Measurements from ENCODE around the gene TSHZ2.
A peak's percentile ranks its signal among the peaks of the same experiment; 100 is the strongest.
"Not testable (repeated sequence)": the region's sequence is repeated elsewhere in the genome, so short reads cannot be mapped to it uniquely, and the experiment has no call there.

TSHZ2 gene

GRCh38 chr20:52964131-52964530, 8.0 kb upstream of the TSHZ2 start:
- DNase-seq (ENCODE audit: low spot score): no peak

GRCh38 chr20:52965380-52965779, 6.8 kb upstream of the TSHZ2 start:
- no peak for DNase-seq (ENCODE audit: low spot score)

GRCh38 chr20:52965819-52966218, 6.3 kb upstream of the TSHZ2 start:
- no peak for DNase-seq (ENCODE audit: low spot score)

GRCh38 chr20:52966543-52966942, 5.6 kb upstream of the TSHZ2 start:
- DNase-seq (ENCODE audit: low spot score): not testable (repeated sequence)

- no peak for DNase-seq (ENCODE audit: low spot score)
These were observed 514 bp upstream of the TSHZ2 start for GRCh38 chr20:52971498-52972189.

GRCh38 chr20:52972965-52973819, 1.0 kb downstream of the TSHZ2 start:
- peak; percentile 27 for DNase-seq (ENCODE audit: low spot score)

- peak; percentile 28 for DNase-seq (ENCODE audit: low spot score)
These were observed 2.0 kb downstream of the TSHZ2 start for GRCh38 chr20:52974179-52974594.

- DNase-seq (ENCODE audit: low spot score): peak; percentile 12
These were observed 3.0 kb downstream of the TSHZ2 start for GRCh38 chr20:52975029-52975732.

GRCh38 chr20:52975803-52976531, 3.8 kb downstream of the TSHZ2 start:
- no peak for DNase-seq (ENCODE audit: low spot score)

- no peak for DNase-seq (ENCODE audit: low spot score)
These were observed 6.7 kb downstream of the TSHZ2 start for GRCh38 chr20:52978851-52979250.

- no peak for DNase-seq (ENCODE audit: low spot score)
These were observed 8.9 kb downstream of the TSHZ2 start for GRCh38 chr20:52981051-52981450.

- no peak for DNase-seq (ENCODE audit: low spot score)
These were observed 11.7 kb downstream of the TSHZ2 start for GRCh38 chr20:52983726-52984450.

- no peak for DNase-seq (ENCODE audit: low spot score)
These were observed 12.3 kb downstream of the TSHZ2 start for GRCh38 chr20:52984451-52984810.

GRCh38 chr20:52985687-52986086, 13.5 kb downstream of the TSHZ2 start:
- DNase-seq (ENCODE audit: low spot score): no peak

- DNase-seq (ENCODE audit: low spot score): no peak
These were observed 15.1 kb downstream of the TSHZ2 start for GRCh38 chr20:52987295-52987694.

- DNase-seq (ENCODE audit: low spot score): no peak
These were observed 19.7 kb downstream of the TSHZ2 start for GRCh38 chr20:52991830-52992229.

GRCh38 chr20:52992632-52993031, 20.5 kb downstream of the TSHZ2 start:
- no peak for DNase-seq (ENCODE audit: low spot score)

- no peak for DNase-seq (ENCODE audit: low spot score)
These were observed 20.9 kb downstream of the TSHZ2 start for GRCh38 chr20:52993076-52993475.

- DNase-seq (ENCODE audit: low spot score): no peak
These were observed 22.2 kb downstream of the TSHZ2 start for GRCh38 chr20:52994184-52994970.

- DNase-seq (ENCODE audit: low spot score): no peak
These were observed 24.0 kb downstream of the TSHZ2 start for GRCh38 chr20:52996130-52996529.

- DNase-seq (ENCODE audit: low spot score): no peak
These were observed 24.5 kb downstream of the TSHZ2 start for GRCh38 chr20:52996658-52997057.

Measured in CD4-positive, alpha-beta T cell treated with Interleukin-6 at 100 ng/mL for 8 hours (primary cell).